SH-SY5Y (cell line): ENCODE data around the gene F5.

Experiments used
- GATA2 ChIP-seq: IDR thresholded peaks from 2 replicates; pipeline ENCODE4 v1.6.1; 2011; ENCODE audit warnings: mild to moderate bottlenecking, low read depth, low read length
- GATA3 ChIP-seq: IDR thresholded peaks from 2 replicates; pipeline ENCODE4 v1.6.1; 2011; ENCODE audit warnings: low read depth, mild to moderate bottlenecking, low read length, moderate library complexity

GRCh38 chr1:169615803-169616202 lies 29.5 kb upstream of the F5 start:
- TF ChIP-seq GATA3 (no peak), GATA2 (no peak)
